Cardiac fibroblast (primary cell): ENCODE measurements around the gene PHACTR4.
"Not testable (repeated sequence)": the region's sequence is repeated elsewhere in the genome, so short reads cannot be mapped to it uniquely, and the experiment has no call there.

Experiments used
- DNase-seq, 2 donors: peaks; one replicate each; pipeline versions ENCODE4 v3.0.0 to v3.0.0-alpha.2; 2010; ENCODE audit warnings: low read depth in 2 of 2
- H3K4me3 ChIP-seq, 2 donors: replicated peaks in 1 of 2; 1 replicate in 1 of 2; 2 replicates in 1 of 2; pipeline ENCODE4 v1.5.1; 2011; ENCODE audit warnings: low read depth in 2 of 2, low read length in 2 of 2, mild to moderate bottlenecking in 2 of 2, moderate library complexity in 1 of 2
- TF ChIP-seq, protein P1 (sequence below): IDR thresholded peaks from one replicate; pipeline ENCODE4 v1.5.1; 2011; ENCODE audit warnings: low read depth, mild to moderate bottlenecking, low read length, inconsistent platforms

PHACTR4 gene

DNA sequence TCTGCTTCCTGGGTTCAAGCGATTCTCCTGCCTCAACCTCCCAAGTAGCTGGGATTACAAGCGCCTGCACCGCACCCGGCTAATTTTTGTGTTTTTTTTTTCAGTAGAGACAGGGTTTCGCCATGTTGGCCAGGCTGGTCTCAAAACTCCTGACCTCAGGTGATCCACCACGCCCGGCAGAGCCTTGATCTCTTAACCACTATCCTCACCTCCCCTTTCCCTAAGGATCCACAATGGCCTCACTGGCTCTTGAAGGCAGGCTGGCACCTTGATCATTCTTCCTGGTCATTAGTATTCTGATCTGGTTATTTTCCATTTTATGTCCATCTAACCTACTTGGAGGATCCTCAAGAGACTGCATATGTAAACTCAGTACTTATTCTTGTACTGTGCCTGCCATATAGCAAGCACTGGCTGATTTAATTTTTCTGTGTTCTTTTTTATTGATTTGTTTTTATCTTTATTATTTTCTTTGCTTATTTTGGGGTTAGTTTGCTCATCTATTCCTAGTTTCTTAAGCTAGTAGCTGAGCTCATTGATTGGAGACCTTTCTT is 142.6 kb downstream of the PHACTR4 start:
- no peak overlapping the region for H3K4me3 ChIP-seq
- peak; percentile 27 to 42 for DNase-seq
- TF ChIP-seq, protein P1, sequence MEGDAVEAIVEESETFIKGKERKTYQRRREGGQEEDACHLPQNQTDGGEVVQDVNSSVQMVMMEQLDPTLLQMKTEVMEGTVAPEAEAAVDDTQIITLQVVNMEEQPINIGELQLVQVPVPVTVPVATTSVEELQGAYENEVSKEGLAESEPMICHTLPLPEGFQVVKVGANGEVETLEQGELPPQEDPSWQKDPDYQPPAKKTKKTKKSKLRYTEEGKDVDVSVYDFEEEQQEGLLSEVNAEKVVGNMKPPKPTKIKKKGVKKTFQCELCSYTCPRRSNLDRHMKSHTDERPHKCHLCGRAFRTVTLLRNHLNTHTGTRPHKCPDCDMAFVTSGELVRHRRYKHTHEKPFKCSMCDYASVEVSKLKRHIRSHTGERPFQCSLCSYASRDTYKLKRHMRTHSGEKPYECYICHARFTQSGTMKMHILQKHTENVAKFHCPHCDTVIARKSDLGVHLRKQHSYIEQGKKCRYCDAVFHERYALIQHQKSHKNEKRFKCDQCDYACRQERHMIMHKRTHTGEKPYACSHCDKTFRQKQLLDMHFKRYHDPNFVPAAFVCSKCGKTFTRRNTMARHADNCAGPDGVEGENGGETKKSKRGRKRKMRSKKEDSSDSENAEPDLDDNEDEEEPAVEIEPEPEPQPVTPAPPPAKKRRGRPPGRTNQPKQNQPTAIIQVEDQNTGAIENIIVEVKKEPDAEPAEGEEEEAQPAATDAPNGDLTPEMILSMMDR: no peak

GRCh38 chr1:28514445-28514933 is 144.9 kb downstream of the PHACTR4 start:
- H3K4me3 ChIP-seq: not testable (repeated sequence)
- peak in 1 of 2 donors; percentile 26 for DNase-seq

DNA sequence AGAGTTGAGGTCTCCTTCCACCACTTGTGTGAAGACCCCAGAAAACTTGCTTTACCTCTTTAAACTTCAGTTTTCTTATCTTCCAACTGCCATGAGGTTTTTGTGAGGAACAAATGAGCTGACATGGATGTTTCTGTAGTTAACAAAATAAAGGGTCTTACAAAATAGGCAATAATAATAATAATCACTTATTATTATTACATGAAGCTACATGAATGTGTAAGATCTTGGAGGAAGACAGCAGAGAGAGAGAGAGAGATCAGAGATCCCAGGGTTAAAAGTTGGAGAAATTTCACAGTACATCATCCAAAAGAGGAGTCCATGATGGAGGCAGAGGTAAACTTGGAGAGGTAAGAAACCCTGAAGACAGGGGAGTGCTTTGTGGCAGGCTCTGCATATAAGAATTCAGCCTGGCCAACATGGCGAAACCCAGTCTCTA is 147.0 kb downstream of the PHACTR4 start:
- DNase-seq: peak in 1 of 2 donors; percentile 36
- TF ChIP-seq, protein P1: no peak
- H3K4me3 ChIP-seq: no peak overlapping the region

- TF ChIP-seq, protein P1: no peak
- no peak for DNase-seq
- peak overlapping the region; percentile 11 to 63 for H3K4me3 ChIP-seq
Observed at GRCh38 chr1:28517649-28517999, 148.1 kb downstream of the PHACTR4 start.

- TF ChIP-seq, protein P1: peak; percentile 88
- peak overlapping the region; percentile 63 to 66 for H3K4me3 ChIP-seq
- DNase-seq: peak; percentile 87 to 91
Observed at GRCh38 chr1:28518000-28518744, 148.6 kb downstream of the PHACTR4 start.

DNA sequence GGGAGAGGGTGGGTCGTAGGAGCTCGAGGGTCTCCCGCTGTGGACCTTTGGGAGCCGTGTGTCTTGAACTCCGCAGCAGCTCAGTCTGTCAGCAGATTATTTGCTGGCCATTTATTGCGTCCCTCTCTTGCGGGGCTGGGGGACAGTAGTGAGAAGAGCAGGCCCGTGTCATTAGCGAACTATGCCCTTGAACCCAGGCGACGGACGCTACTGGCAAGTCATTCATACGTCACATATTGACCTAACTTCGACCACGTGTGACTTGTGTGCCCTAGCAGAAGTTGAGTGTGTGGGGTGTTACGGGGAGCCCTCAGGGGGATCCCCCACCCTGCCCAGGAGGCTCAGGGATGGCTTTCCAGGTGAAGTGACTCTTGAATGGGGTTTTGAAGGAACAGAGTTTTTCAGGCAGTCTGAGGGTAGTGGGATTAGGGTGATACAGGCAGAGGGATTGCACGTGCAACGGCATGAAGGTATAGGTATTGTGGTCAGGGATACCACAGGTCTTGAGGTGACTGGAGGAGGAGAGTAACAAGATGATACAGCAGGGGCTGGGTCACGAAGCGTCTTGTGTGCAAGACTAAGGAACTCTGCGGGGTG is 149.3 kb downstream of the PHACTR4 start:
- TF ChIP-seq, protein P1: no peak
- peak overlapping the region; percentile 63 to 66 for H3K4me3 ChIP-seq
- DNase-seq: peak in 1 of 2 donors; percentile 42
